H9 (cell line): ENCODE data around the gene GATA3. TPM values are rescaled to one million over a fixed set of nuclear protein-coding genes. Genes with fewer than 3 reads are reported as not detected.
A peak's percentile ranks its signal among the peaks of the same experiment; 100 is the strongest.

Experiments
- DNase-seq: peaks from one replicate; pipeline ENCODE4 v3.0.0-alpha.2; 2017
- H2AFZ ChIP-seq: one replicate; pipeline ENCODE4 v1.6.1; 2013; ENCODE audit warnings: mild to moderate bottlenecking, low read length, control low read depth, moderate library complexity
- H2AK5ac ChIP-seq: 2 replicates; pipeline ENCODE4 v1.6.1; 2013; ENCODE audit warnings: low read length, control low read depth, mixed read lengths; ENCODE audit not compliant: insufficient read length
- H2BK120ac ChIP-seq: one replicate; pipeline ENCODE4 v1.6.1; 2013; ENCODE audit warnings: low read depth, mild to moderate bottlenecking, low read length, control low read depth, inconsistent platforms; ENCODE audit not compliant: poor library complexity, severe bottlenecking
- H2BK12ac ChIP-seq: 2 replicates; pipeline ENCODE4 v1.6.1; 2013; ENCODE audit warnings: low read length, control low read depth, mixed read lengths, low read depth; ENCODE audit not compliant: insufficient read length
- H2BK15ac ChIP-seq: 2 replicates; pipeline ENCODE4 v1.6.1; 2013; ENCODE audit warnings: low read depth, low read length, control low read depth
- H2BK20ac ChIP-seq: one replicate; pipeline ENCODE4 v1.6.1; 2013; ENCODE audit warnings: low read depth, mild to moderate bottlenecking, low read length, control low read depth, inconsistent platforms; ENCODE audit not compliant: poor library complexity, severe bottlenecking
- H2BK5ac ChIP-seq: 2 replicates; pipeline ENCODE4 v1.6.1; 2013; ENCODE audit warnings: low read length, control low read depth, mixed read lengths; ENCODE audit not compliant: insufficient read length
- H3K14ac ChIP-seq: 2 replicates; pipeline ENCODE4 v1.6.1; 2013; ENCODE audit warnings: low read length, control low read depth; ENCODE audit not compliant: insufficient read depth
- H3K18ac ChIP-seq: 2 replicates; pipeline ENCODE4 v1.6.1; 2013; ENCODE audit warnings: low read depth, mild to moderate bottlenecking, mixed read lengths, low read length, control low read depth; ENCODE audit not compliant: insufficient read length
- H3K23ac ChIP-seq: 2 replicates; pipeline ENCODE4 v1.6.1; 2013; ENCODE audit warnings: low read length, control low read depth, mixed read lengths, low read depth; ENCODE audit not compliant: insufficient read length
- H3K23me2 ChIP-seq: 2 replicates; pipeline ENCODE4 v1.6.1; 2013; ENCODE audit warnings: low read depth, mild to moderate bottlenecking, mixed read lengths, low read length, control low read depth; ENCODE audit not compliant: insufficient read length, poor library complexity, severe bottlenecking
- H3K27ac ChIP-seq: 2 replicates; pipeline ENCODE4 v1.5.1; 2013; ENCODE audit warnings: low read length, control low read depth, mixed read lengths, low read depth; ENCODE audit not compliant: insufficient read length
- H3K27me3 ChIP-seq: 2 replicates; pipeline ENCODE4 v1.6.1; 2013; ENCODE audit warnings: low read length, control low read depth, inconsistent platforms; ENCODE audit not compliant: insufficient read depth
- H3K4ac ChIP-seq: 2 replicates; pipeline ENCODE4 v1.6.1; 2013; ENCODE audit warnings: low read depth, mild to moderate bottlenecking, control low read depth, inconsistent platforms, low read length, moderate library complexity
- H3K4me1 ChIP-seq: 2 replicates; pipeline ENCODE4 v1.6.1; 2013; ENCODE audit warnings: low read length, control low read depth, inconsistent platforms; ENCODE audit not compliant: insufficient read depth
- H3K4me2 ChIP-seq: 2 replicates; pipeline ENCODE4 v1.6.1; 2013; ENCODE audit warnings: low read length, control low read depth, mixed read lengths; ENCODE audit not compliant: insufficient read length, insufficient read depth
- H3K56ac ChIP-seq: 2 replicates; pipeline ENCODE4 v1.6.1; 2013; ENCODE audit warnings: low read depth, mild to moderate bottlenecking, mixed read lengths, low read length, control low read depth; ENCODE audit not compliant: insufficient read length
- H3K79me1 ChIP-seq: 2 replicates; pipeline ENCODE4 v1.6.1; 2013; ENCODE audit warnings: low read depth, mild to moderate bottlenecking, moderate library complexity, low read length, control low read depth, inconsistent platforms; ENCODE audit not compliant: insufficient read depth, poor library complexity, severe bottlenecking
- H3K79me2 ChIP-seq: 2 replicates; pipeline ENCODE4 v1.6.1; 2013; ENCODE audit warnings: low read length, control low read depth, inconsistent platforms; ENCODE audit not compliant: insufficient read depth
- H3K9ac ChIP-seq: 2 replicates; pipeline ENCODE4 v1.6.1; 2013; ENCODE audit warnings: low read length, control low read depth, mixed read lengths; ENCODE audit not compliant: insufficient read length; ENCODE audit errors: extremely low read depth
- H3K9me3 ChIP-seq: one replicate; pipeline ENCODE4 v1.6.1; 2013; ENCODE audit warnings: low read depth, low read length, inconsistent platforms; ENCODE audit not compliant: control insufficient read depth
- H3T11ph ChIP-seq: one replicate; pipeline ENCODE4 v1.6.1; 2013; ENCODE audit warnings: mild to moderate bottlenecking, low read length, control low read depth, inconsistent platforms
- H4K20me1 ChIP-seq: one replicate; pipeline ENCODE4 v1.6.1; 2013; ENCODE audit not compliant: control insufficient read depth, insufficient read length, insufficient read depth
- H4K5ac ChIP-seq: 2 replicates; pipeline ENCODE4 v1.6.1; 2013; ENCODE audit warnings: low read depth, mild to moderate bottlenecking, mixed read lengths, low read length, control low read depth; ENCODE audit not compliant: insufficient read length
- H4K8ac ChIP-seq: replicated peaks from 2 replicates; pipeline ENCODE4 v1.6.1; 2013; ENCODE audit warnings: low read length, control low read depth, mixed read lengths, low read depth; ENCODE audit not compliant: insufficient read length
- H4K91ac ChIP-seq: 2 replicates; pipeline ENCODE4 v1.6.1; 2013; ENCODE audit warnings: low read depth, mild to moderate bottlenecking, moderate library complexity, mixed read lengths, low read length, control low read depth; ENCODE audit not compliant: insufficient read length
- H3K27ac Mint-ChIP-seq, 3 experiments: 2 replicates in 2 of 3; 3 replicates in 1 of 3; pipeline ENCODE4 v1.8.0; 2020 to 2021; ENCODE audit warnings: mixed read lengths in 3 of 3, mild to moderate bottlenecking in 1 of 3, moderate library complexity in 1 of 3
- H3K27me3 Mint-ChIP-seq: 2 replicates; pipeline ENCODE4 v1.8.0; 2021; ENCODE audit warnings: low read depth, mild to moderate bottlenecking, moderate library complexity, mixed read lengths
- H3K36me3 Mint-ChIP-seq, 3 experiments: 2 replicates in 2 of 3; 3 replicates in 1 of 3; pipeline ENCODE4 v1.8.0; 2020 to 2021; ENCODE audit warnings: low read depth in 3 of 3, mixed read lengths in 3 of 3; ENCODE audit not compliant: insufficient read depth in 1 of 3
- H3K4me1 Mint-ChIP-seq, 2 experiments: 2 replicates each; pipeline ENCODE4 v1.8.0; 2020; ENCODE audit warnings: mixed read lengths in 2 of 2
- H3K4me3 Mint-ChIP-seq, 2 experiments: 2 replicates in 1 of 2; 3 replicates in 1 of 2; pipeline ENCODE4 v1.8.0; 2020 to 2021; ENCODE audit warnings: mild to moderate bottlenecking in 2 of 2, mixed read lengths in 2 of 2, moderate library complexity in 1 of 2
- H3K9me3 Mint-ChIP-seq, 2 experiments: 2 replicates in 1 of 2; 3 replicates in 1 of 2; pipeline ENCODE4 v1.8.0; 2020; ENCODE audit warnings: mild to moderate bottlenecking in 2 of 2, mixed read lengths in 2 of 2, moderate library complexity in 1 of 2
- CTCF ChIP-seq: fragments of 200-600 bp; sonication (generic); conservative IDR thresholded peaks from 3 replicates; pipeline ENCODE4 v1.8.0; 2021; ENCODE audit warnings: antibody characterized with exemption, mild to moderate bottlenecking
- WGBS: extraction: QIAGEN DNeasy Blood & Tissue Kit; methylation state at CpG from one replicate; pipeline ENCODE4 v1.1.7; 2013; ENCODE audit warnings: missing lambda C conversion rate, low lambda C conversion rate, mixed read lengths; ENCODE audit not compliant: insufficient read length; ENCODE audit errors: extremely low coverage; 5-methylcytosine and 5-hydroxymethylcytosine counted together
- total RNA-seq: library from RNA; stranded (reverse); gene quantifications from 2 replicates; pipeline ENCODE4 v1.2.1, GENCODE V29; 2021

The GATA3 gene
- total RNA-seq, 1 experiment from 2014 or later = 0.31 TPM

DNA sequence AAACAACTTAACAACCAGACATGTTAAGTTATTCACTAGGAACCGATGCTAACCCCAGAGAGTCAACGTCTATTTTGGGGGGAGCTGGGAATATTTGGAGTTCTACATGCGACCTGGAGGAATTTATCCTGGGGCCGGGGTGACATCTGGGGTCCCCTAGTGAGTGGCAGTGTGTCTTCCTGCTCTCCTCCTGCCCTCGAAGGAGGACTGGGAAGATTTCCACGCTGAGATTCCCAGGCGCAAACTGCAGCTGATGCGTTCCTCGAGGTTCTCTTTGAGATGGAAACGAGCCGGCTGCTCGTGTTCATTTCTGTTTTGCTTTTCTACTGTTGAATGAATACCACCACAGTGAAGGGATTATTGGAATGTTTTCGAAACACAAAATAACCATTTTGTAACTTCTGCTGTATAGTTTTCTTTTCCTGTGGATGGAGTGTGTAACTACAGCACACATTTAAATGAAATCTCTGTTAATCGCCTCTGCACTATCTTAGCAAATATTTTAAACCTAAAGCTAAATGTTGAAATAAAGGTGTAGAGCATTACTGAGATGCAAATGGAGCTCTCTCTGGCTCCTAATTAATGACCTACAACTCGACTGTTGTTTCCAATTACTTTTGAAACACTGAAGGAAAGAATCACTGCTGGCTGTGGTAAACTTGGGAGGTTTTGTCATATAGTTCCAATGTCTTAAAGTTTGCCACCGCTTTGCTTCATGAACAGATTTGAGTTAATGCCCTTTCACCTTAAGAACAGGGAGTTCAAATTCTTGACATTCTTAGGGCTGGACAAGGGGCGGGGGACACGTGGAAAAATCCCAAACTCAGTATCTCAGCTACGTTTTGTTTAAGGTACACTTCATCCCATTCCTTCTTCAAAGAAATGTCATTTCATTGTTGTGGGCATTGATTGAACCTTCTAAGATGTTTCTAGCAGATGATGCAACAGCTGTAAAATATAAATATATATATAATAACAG, 21.1 kb downstream of the GATA3 start:
- WGBS = no CpG with 5 or more reads among the region's 19 CpGs

More for the DNA sequence above, 21.1 kb downstream of the GATA3 start:
- H3K14ac ChIP-seq = no peak overlapping the region
- H4K91ac ChIP-seq = no peak overlapping the region
- H2BK12ac ChIP-seq = no peak overlapping the region
- no peak overlapping the region for H2AK5ac ChIP-seq
- H3K23me2 ChIP-seq = no peaks in the 10 kb centered on the region
- H3K27ac ChIP-seq = no peak overlapping the region
- H2BK20ac ChIP-seq = no peak overlapping the region
- H4K5ac ChIP-seq = no peak overlapping the region
- H3K23ac ChIP-seq = no peak overlapping the region
- peak overlapping the region; percentile 16 for H3K18ac ChIP-seq
- H2BK15ac ChIP-seq = no peak overlapping the region
- H3K9ac ChIP-seq = no peak overlapping the region
- H3K4ac ChIP-seq = no peak overlapping the region
- no peak overlapping the region for H3T11ph ChIP-seq
- H3K36me3 Mint-ChIP-seq = no peaks in the 10 kb centered on the region
- no peaks in the 10 kb centered on the region for H3K9me3 Mint-ChIP-seq
- H2BK5ac ChIP-seq = no peak overlapping the region
- no peak overlapping the region for H2BK120ac ChIP-seq
- no peak overlapping the region for H3K4me3 Mint-ChIP-seq
- H4K20me1 ChIP-seq = no peaks in the 10 kb centered on the region
- H3K27me3 ChIP-seq = no peaks in the 10 kb centered on the region; the same call in 1 of the 2 replicates
- H3K9me3 ChIP-seq = no peaks in the 10 kb centered on the region
- H3K27me3 Mint-ChIP-seq = peaks cover 24% of the 10 kb centered on the region
- DNase-seq = no peak
- H3K4me1 Mint-ChIP-seq = peaks cover 31 to 43% of the 10 kb centered on the region in 2 experiments
- H4K8ac ChIP-seq = no peak overlapping the region
- H3K27ac Mint-ChIP-seq = no peak overlapping the region
- no peaks in the 10 kb centered on the region for H3K79me2 ChIP-seq
- no peak overlapping the region for H2AFZ ChIP-seq
- TF ChIP-seq CTCF = no peak
- no peaks in the 10 kb centered on the region for H3K79me1 ChIP-seq
- no peak overlapping the region for H3K4me2 ChIP-seq
- H3K4me1 ChIP-seq = peaks cover 3% of the 10 kb centered on the region; the same call in 1 of the 2 replicates
- H3K56ac ChIP-seq = no peak overlapping the region
